Stimulated activated CD8-positive, alpha-beta memory T cell treated with anti-CD3 and anti-CD28 coated beads, Interleukin-12 subunit alpha, Interleukin-12 subunit beta, amount 100 ng/mL, for 4 hours (primary cell): ENCODE measurements around the gene BTF3L4.
A peak's percentile ranks its signal among the peaks of the same experiment; 100 is the strongest.
"Not testable (repeated sequence)": the region's sequence is repeated elsewhere in the genome, so short reads cannot be mapped to it uniquely, and the experiment has no call there.

Experiments
- DNase-seq: peaks from one replicate; pipeline ENCODE4 v3.0.0-alpha.2; 2020; ENCODE audit warnings: low read depth

The BTF3L4 gene

DNA sequence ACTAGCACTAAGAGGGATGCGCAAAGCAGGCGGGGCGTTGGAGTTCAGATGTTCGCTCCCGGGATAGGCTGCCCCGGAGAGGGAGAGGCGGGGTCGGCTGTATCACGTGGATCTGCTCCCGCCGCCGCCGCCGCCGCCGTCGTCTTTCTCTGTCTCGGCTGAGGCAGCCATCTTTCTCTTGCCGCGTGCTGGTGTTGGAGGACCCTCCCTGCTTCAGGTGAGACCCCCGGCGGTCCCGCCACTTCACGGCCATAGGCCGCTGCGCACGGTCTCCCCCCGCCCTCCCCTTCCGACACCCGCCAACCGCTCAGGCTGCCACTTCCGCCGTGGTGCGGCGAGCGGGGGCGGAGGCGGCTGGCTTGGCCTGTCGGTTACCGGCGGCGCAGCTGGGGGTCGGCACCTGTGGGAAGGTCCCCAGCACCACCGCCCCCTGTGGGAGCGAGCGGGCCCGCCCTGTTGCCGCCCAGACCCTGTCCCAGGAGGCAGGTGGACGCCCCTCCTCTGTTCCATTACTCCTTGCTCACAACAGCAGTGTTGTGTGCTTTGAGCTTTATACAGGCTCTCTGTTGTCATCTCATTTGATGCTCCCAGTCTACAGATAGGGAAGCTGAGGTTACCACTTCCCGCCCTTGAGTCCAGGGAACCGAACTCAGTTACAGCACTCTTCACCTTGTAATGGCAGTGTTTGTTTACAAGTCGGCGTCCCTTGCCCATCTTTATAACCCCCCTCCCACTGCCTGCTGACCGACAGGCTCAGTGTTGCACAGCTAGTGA, at the start of gene BTF3L4:
BTF3L4 (plus strand) TSS at position 133 of the 774 bp plus-strand sequence. CDS start 3,553 bp downstream, outside the sequence.
- peak; percentile 85 for DNase-seq

DNA sequence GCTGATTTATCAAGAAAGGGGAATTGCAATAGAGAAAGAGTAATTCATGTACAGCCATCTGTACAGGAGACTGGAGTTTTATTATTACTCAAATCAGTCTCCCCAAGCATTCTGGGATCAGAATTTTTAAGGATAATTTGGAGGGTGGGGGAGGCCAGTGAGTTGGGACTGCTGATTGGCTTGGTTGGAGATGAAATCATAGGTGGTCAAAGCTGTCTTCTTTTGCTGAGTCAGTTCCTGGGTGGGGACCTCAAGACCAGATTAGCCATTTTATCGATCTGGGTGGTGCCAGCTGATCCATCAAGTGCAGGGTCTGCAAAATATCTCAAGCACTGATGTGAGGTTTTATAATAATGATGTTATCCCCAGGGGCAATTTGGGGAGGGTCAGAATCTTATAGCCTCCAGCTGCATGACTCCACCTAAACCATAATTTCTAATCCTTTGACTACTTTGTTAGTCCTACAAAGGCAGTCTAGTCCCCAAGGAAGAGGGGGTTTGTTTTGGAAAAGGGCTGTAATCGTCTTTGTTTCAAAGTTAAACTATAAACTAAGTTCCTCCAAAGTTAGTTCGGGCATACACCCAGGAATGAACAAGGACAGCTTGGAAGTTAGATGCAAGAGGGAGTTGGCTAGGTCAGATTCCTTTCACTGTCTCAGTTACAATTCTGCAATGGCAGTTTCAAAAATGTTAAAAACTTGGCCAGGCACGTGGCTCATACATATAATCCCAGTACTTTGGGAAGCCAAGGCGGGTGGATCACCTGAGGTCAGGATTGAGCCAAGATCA, 48.7 kb upstream of the BTF3L4 start:
- no peak for DNase-seq

DNA sequence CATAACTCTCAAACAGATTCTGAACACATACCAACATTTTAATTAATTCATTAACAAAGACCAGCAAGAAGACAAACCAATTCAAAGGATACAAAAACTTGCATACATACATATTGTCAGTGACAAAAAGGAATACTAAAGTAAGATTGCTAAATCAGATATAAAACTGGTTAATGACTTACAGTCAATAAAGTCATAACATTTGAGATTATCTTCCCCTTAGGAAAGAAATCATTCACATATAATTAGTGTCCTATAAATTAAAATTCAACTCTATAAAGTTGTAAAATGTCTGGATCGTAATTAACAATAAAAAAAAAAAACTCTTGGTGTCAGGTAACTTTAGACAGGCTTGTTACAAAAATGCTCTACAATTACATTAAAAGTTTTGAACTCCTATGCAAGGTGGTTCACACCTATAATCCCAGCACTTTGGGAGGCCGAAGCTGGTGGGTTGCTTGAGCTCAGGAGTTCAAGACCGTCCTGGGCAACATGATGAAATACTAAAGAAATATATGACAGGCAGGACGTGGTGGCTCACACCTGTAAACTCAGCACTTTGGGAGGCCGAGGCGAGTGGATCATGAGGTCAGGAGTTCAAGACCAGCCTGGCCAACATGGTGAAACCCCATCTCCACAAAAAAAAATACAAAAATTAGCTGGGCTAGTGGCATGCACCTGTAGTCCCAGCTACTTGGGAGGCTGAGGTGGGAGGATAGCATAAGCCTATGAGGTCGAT, 47.9 kb upstream of the BTF3L4 start:
- DNase-seq: no peak

DNA sequence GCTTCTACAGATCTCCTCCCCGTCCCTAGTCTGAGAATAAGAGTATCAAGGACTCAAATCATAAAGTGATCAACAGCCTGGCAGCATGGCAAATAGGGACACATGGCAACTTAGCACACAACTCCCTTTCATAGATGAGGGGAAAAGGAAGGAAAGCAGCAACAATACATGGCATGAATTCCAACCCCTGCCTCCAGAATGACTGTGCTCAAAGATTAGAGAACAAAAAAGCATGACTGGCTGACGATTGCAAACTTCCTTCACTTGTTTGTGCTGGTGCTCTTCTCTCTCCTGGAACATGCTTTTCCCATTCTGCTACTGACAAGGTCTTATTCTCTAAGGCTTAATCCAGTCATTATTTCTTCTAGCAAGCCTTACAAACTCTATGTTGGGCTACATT, 34.0 kb upstream of the BTF3L4 start:
- DNase-seq: no peak

DNA sequence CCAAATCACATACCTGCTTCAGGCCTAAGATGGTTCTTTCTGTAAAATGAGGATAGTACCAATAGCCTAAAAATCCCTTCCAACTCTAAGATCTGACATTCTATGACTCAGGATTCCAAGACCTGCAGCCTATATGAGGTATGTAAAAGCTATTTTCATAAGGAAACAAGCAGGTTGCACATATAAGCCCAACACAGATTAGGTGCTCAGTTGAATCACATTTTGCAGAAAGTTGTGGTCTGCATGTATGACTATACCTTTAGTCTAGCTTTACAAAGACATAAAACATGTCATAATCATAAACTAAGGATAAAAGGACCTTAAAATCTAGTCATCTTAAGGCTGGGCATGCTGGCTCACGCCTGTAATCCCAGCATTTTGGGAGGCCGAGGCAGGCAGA, 29.8 kb upstream of the BTF3L4 start:
- DNase-seq: no peak

DNA sequence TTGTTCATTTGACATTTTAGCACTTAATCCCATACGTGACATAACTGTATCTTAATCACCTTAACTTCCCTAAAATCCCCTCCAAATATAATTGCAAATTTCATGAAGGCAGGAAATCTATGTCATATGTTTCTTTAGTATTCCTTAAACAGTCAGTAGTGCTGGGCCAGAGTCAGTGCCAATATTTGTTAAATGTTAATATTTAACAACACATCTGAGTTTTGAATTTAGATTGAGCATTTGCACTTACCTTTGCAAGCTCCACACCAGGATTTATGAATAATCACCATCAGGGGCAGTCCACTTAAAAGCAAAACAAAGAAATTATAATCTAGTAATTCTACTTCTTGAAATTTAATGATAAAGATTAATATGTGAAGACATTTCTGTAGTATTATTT, 27.8 kb upstream of the BTF3L4 start:
- DNase-seq: no peak

DNA sequence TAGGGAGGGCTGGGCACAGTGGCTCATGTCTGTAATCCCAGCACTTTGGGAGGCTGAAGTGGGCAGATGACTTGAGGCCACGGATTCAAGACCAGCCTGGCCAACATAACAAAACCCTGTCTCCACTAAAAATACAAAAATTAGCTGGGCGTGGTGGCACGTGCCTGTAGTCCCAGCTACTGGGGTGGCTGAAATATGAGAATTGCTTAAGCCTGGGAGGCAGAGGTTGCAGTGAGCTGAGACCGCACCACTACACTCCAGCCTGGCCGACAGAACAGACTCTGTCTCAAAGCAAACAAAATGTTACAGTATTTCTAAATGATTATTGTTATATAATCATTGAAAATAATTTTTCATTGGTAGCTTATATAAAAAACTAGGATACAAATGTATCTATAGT, 27.3 kb upstream of the BTF3L4 start:
- DNase-seq: not testable (repeated sequence)

DNA sequence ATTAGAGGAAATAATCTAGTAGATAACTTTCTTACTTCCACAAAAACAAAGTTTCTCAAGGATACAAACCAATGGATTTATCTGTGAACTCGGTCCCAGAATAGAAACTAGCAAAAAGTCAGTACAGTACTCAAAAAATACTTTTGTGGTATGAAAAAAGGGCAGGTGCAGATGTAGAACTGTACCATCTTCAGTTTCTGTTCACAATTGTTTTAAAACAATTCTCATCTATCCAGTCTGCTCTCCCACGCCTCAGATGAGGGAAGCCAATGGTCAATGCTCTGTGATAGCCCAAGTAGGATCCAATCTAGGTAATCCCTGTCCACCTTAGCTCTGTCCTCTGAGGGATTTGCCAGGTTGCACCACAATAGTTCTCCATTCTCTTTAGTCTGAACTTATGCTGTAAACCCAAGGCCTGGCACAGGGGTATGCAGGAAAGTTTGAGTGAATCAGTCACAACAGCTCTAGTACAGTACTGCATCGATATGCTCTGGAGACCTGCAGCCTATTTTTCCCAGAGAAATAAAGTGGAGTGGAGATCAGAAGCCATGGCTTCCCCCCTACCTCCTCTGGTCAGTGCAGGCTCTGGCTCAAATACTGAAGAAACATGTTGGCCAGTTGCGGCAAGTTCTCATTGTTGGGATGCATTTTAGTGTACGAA, 23.8 kb upstream of the BTF3L4 start:
- DNase-seq: no peak

DNA sequence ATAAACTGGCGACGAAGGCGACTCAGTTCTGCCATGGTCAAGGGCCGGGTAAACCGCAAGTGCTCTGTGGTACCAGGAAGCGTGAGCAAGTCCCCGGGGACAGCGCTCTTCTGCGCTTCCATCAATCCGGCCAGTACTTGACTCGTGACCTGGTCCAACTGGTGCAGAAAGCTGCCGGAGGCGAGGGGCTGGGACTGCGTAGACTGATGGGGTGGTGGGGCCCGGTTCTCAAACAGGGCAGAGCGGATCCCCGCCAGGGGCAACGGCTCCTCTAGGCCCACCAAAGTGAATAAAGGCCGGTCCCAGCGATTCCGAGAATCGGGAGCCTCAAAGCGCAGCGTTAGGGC, 23.3 kb upstream of the BTF3L4 start:
- no peak for DNase-seq

DNA sequence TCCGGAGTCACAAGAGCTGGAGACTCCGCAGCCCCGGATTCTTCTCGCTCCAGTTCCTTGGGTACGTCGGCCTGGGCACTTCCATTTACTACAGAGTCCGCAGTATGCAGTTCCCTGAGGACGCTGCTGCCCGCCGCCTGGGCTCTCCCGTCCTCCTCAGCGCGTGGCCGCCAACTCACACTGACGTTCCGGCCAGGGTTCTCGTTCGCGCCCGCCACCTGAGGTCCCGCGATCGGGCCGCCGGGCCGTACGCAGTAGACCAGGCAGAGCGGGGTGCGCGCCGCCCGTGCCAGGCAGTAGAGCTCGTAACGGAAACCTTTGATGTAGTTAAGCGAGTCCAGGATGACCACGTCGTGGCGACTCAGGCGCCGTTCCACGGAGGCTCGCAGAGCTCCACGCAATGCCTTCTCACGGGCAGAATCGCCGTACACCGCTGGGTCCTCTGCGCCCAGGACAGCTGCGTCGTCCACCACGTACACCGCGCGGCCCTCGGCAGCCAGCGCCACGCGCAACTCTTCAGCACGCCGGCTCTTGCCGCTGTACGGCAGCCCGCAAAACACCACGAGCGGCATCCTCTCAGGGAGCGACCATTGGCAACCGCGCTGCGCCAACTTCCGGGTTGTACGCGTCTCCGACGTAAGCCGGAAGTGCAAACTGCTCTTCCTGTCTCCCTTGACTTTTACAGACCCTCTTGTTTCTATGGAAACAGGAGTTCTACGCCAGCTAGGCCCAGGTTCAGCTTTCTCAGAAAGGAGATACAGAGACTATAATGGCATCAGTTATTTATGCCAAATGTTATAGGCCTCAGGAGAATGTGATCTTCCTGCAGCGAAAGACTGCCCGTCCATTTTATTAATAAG, 22.7 kb upstream of the BTF3L4 start, which contains the start of gene KTI12:
KTI12 (minus strand) TSS at position 621 of the 860 bp plus-strand sequence; CDS start at position 572, 49 bp downstream.
- DNase-seq: peak; percentile 69

DNA sequence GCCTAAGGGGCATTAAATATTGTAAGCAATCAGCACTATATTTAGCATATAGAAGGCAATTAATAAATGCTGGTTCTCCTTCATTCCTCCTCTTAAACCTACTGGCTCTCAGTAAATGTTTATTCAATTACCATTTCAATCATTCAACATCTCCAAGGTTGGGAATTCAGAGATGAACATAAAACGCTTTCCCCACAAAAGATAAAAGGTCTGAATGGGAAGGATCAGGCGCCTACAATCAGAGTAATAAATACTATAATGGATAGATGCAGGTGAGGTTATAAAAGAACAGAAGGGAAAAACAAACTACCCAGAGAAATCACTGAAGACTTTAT, 22.1 kb upstream of the BTF3L4 start:
- no peak for DNase-seq

DNA sequence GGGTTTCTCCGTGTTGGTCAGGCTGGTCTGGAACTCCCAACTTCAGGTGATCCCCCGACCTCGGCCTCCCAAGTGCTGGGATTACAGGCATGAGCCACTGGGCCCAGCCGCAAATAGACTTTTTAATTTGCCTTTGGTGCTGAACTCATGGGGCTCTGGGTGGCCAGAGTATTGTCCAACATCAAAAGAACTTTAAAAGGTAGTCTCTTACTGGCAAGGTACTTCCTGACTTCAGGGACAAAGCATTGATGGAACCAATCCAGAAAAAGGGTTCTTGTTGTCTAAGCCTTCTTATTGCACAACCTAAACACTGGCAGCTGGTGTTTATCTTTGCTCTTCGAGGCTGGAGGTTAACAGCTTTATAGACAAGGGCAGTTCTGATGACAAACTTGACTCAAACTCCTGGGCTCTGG, 18.7 kb upstream of the BTF3L4 start:
- no peak for DNase-seq

DNA sequence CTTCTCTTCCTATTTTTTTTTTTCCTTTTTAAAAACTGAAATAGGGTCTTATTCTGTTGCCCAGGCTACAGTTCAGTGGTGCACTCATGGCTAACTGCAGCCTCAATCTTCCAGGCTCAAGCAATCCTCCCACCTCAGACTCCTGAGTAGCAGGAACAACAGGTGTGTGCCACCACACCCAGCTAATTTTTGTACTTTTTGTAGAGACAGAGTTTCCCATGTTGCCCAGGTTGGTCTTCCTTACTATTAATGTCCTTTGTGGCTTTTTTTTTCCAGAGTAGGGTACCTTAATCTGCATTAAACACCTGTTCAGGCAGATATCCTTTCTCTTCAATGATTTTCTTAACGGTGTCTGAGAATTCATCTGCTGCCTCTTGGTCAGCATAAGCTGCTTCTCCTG, 18.2 kb upstream of the BTF3L4 start:
- DNase-seq: no peak

DNA sequence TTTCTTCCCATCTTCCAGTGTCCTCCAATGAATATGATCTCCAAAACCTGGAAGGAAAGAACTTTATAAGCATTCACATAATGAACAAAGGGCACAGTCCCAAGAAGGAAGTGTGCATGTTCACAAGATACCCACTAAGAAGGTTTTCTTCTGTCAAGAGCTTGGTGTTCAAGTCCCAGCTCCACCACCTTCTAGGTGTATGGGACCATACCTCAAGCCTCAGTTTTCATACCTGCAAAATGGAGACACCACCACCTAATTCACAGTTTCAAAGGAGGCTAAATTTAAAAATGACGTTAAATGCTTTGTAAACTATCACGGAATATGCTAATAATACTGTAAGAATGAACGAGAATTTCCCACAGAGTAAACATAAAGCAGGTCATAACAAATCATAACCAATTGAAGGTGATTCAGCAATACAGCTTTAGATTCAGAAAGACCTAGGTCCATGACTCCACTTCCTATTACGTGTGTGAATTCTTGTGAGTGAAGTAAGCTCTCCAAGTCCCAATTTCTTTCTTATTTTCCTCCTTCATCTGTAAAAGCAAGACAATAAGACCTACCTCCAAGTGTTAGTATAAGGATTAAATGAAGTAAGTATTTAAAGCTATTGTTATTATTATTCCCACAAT, 14.4 kb upstream of the BTF3L4 start:
- no peak for DNase-seq

DNA sequence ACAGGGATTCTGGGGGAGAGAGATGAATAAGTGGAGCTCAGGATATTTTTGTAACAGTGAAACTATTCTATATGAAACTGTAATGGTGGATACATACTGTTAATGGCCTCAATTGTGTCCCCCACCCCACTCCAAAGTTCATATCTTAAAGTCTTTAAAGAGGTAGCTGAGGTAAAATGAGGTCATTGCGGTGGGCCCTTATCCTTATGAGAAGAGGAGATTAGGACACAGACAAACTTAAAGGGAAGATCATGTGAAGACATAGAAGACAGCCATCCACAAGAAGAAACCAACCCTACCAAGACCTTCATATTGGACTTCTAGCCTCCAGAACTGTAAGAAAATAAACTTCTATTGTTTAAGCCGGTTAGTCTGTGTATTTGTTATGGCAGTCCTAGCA, 10.9 kb upstream of the BTF3L4 start:
- DNase-seq: no peak

DNA sequence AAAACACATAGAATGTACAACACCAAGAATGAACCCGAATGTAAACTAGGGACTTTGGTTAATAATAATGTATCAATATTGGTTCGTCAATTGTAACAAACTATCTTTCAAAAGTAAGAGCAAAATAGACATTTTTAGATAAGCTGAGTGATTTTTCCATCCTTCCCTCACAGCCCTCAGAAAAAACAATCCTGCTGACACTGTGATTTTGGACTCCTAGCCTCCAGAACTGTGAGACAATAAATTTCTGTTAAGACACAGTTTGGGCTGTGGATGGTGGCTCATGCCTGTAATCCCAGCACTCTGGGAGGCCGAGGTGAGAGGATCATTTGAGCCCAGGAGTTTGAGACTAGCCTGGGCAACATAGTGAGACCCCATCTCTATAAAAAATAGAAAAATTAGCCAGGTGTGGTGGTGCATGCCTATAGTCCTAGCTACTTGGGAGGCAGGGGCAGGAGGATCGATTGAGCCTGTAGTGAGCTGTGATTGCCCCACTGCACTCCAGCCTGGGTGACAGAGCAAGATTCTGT, 10.4 kb upstream of the BTF3L4 start:
- DNase-seq: not testable (repeated sequence)

DNA sequence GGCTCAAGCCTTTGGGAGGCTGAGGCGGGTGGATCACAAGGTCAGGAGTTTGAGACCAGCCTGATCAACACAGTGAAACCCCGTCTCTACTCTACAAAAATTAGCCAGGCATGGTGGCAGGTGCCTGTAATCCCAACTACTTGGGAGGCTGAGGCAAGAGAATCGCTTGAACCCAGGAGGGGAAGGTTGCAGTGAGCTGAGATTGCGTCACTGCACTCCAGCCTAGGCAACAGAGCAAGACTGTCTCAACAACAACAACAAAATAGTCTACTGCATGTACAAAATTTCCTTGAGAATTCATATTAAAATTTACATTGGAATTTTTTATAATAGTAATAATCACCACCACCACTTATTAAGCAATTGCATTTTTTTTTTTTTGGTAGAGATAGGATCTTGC, 6.8 kb upstream of the BTF3L4 start:
- not testable (repeated sequence) for DNase-seq

DNA sequence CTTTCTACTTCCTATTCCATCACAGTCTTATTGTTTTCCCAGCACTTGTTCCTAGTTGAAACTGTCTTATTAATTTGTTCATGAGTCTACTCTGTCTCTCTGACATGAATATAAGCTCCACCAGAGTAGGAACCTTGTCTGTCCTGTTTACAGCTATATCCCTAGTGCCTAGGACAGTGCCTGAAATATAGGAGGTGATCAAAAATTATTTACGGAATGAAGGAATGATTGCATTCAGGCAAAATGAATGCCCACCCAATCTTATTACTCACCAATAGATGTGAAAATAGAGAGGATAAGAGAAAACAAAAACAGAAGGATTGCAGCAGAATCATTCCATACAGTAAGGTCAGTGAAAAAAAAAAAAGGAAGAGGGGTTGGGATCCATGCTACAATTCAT, 2.2 kb upstream of the BTF3L4 start:
- no peak for DNase-seq

DNA sequence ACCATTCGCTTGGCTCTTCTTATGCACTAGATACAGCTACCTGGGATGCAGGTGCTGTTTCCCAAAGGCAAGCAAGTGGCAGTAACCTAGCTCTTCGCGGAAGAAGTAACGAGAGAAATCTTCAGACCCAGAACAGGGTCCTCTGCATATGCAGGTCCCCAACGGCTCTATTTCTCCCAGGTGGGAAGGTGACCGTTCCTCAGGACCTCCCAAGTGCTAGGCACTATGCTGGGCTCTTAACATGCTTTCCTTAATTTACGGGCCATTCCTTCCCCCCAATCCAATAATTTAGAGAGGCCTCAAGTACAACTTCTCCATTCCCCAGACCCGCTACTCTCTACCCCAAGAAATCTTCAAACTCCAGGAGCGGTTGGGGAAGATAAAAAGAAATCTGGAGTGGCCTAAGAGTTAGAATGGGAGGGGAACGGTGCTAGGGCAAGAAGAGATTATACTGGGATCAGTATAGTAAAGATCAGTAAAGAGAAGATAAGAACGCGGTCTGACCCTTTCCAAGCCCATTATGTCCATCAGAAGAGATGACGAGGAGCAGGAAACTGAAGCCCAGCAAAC, 1.5 kb upstream of the BTF3L4 start:
- no peak for DNase-seq
